GM12891 (cell line): ENCODE measurements around the gene MARCHF3.

Source experiments
- DNase-seq: peaks from one replicate; pipeline ENCODE4 v3.0.0; 2011; ENCODE audit warnings: low spot score; ENCODE audit not compliant: insufficient read length
- FAIRE-seq: peaks from 2 replicates; lab custom pipeline; 2011; peaks lifted over from hg19 to GRCh38; lab: Jason Lieb, UNC
- PAX5 ChIP-seq: IDR thresholded peaks from 2 replicates; pipeline ENCODE4 v1.6.1; 2011; ENCODE audit warnings: low read length, moderate library complexity, mild to moderate bottlenecking; ENCODE audit not compliant: insufficient read depth, severe bottlenecking
- POLR2A ChIP-seq: IDR thresholded peaks from 2 replicates; pipeline ENCODE4 v1.6.1; 2011; ENCODE audit warnings: low read depth, low read length, control low read depth
- POLR2AphosphoS5 ChIP-seq: IDR thresholded peaks from 2 replicates; pipeline ENCODE4 v1.6.1; 2011; ENCODE audit warnings: low read depth, low read length, control low read depth
- POU2F2 ChIP-seq: IDR thresholded peaks from 2 replicates; pipeline ENCODE4 v1.6.1; 2011; ENCODE audit warnings: low read depth, mild to moderate bottlenecking, control low read depth, low read length, moderate library complexity
- SPI1 ChIP-seq: IDR thresholded peaks from 2 replicates; pipeline ENCODE4 v1.6.1; 2011; ENCODE audit warnings: low read depth, low read length, control low read depth
- TAF1 ChIP-seq: IDR thresholded peaks from 2 replicates; pipeline ENCODE4 v1.6.1; 2011; ENCODE audit warnings: low read depth, low read length, control low read depth

Gene MARCHF3

DNA sequence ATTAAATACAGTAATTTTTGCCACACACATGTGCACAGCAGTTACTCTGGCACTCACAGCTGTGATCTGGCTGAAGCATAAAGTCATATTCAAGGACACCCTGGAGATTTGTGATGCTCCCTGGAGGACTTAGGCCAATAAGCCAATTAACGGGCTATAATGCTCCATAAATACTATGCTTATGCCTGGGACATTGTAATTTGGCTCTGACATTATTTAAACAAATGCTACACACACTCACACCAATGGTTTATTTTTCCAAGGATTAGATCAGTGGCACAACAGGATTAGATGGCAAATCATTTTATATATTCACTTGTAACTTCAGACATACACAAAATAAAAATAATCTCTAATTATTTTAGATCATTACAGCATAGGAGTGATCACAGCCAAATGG lies 142.2 kb downstream of the MARCHF3 start:
- TF ChIP-seq POLR2AphosphoS5 (no peak), SPI1 (no peak), PAX5 (no peak), POLR2A (no peak), POU2F2 (no peak), TAF1 (no peak)
- FAIRE-seq (no peak), DNase-seq (no peak)

- FAIRE-seq (no peak), DNase-seq (no peak)
- TF ChIP-seq TAF1: no peak
- TF ChIP-seq POLR2AphosphoS5: no peak
- TF ChIP-seq SPI1: no peak
These were observed 146.0 kb downstream of the MARCHF3 start for GRCh38 chr5:126884269-126884819.

DNA sequence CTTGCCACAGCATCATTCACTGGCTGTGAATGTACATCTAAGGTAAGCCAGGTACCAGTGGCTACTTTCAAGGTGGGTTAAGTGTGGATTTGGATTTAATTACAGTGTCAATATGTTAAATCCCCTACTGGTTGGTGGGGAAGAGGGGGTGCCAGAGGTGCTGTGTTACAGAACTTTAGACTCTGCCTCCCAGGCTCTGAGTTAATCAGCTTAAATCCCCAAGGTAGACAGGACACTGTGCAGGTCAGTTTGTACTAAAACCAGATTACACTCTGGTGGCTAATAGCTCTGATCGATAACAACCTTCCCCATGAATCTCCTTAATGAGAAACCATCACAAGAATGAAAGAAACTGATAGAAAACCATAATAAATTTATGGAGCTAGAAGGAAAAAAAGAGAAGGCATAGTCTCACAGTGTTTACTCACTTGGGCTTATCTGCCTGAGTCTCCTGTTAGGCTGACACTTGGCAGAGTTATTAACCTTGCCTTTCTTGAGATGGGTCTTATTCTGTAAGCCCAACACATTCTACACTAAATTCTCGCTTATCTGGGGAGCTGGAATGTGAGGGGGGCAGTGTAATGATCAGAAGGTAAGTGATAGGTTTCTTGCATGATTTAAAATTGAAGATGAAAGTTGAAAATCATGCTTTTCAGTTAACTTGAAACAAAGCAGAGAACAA lies 146.7 kb downstream of the MARCHF3 start:
- FAIRE-seq: no peak

DNA sequence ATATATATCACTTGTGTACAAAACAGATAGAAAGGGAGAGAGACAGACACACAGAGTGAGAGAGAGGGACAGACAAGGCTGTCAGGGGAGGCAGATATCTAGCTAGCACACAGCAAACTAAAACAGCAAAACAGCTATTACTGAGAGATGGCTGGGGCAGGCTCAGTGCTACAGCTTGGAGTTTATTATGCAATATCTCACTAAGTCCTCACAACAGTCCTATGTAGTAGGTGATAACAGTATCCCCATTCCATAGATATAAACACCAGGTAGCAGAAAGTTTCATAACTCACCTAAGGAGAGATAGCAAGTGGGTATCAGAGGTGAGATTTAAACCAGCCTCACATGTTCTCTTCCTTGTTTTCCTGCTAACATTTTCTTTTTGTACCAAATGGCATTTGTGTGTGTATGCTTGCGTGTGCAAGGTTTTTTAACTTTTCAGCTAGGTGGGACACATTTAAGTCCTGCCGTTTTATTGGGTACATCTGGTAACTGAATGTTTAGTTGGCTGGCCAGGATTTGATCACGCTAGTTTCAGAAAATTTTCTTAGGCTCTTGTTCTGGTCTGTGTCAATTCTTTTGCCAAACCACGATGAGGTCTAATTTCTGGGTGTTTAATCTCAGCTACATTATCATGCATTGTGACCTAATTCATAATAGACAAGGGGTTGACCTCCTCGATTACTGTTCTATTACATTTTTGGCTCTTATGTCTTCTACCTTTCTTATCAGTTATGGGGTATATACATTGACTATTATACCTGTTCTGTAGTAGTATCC lies 148.3 kb downstream of the MARCHF3 start:
- FAIRE-seq (no peak), DNase-seq (no peak)
- TF ChIP-seq POLR2AphosphoS5 (no peak), SPI1 (no peak), PAX5 (no peak), POU2F2 (no peak), TAF1 (no peak), POLR2A (no peak)

More for the DNA sequence above, 146.7 kb downstream of the MARCHF3 start:
- no peak for TF ChIP-seq PAX5
- no peak for TF ChIP-seq POLR2A
- TF ChIP-seq SPI1: no peak
- no peak for TF ChIP-seq POLR2AphosphoS5
- TF ChIP-seq TAF1: no peak
- no peak for TF ChIP-seq POU2F2
- DNase-seq: no peak

DNA sequence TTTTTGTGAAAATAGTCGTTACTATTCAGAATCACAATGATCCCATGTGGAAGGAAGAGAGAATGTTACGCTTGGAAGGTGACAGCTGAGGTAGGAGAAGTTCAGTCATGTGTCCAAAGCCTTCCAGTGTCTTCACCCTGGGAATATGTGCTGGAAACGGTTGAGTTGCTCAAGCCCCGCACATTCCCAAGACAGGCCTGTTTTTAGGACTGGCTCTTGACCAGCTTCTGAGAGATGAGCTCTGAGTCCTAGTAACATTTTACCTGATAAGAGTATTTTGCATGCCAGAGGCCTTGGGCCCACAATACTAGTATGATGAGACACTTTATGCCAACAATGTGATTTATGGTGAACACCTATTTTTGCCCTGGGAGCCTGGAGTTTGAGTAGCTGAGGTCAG lies 151.7 kb downstream of the MARCHF3 start:
- no peak for FAIRE-seq
- DNase-seq: no peak

DNA sequence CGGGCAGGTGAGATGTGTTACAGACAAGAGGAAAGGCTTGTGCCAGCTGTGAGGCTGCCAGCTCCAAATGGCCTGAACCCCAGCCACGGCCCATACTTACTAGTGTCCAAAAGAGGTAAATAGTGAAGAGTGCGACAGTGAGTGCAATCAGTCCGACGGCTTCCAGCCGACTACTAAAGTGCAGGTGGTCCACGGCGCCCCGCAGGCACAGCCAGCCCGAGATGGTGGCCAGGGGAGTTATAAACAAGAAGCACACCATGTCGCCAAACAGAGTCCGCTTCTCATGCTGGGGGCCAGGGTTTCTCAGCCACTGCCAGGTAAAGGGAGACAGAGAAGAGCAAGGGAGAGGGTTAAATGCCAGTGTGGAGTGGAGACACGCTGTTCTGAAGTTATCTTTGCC lies 152.3 kb downstream of the MARCHF3 start:
- TF ChIP-seq POLR2AphosphoS5 (no peak), POU2F2 (no peak), SPI1 (no peak), PAX5 (no peak), TAF1 (no peak), POLR2A (no peak)
- FAIRE-seq: no peak
- DNase-seq: no peak

More for the DNA sequence above, 151.7 kb downstream of the MARCHF3 start:
- TF ChIP-seq POLR2AphosphoS5: no peak
- TF ChIP-seq POU2F2: no peak
- TF ChIP-seq POLR2A: no peak
- no peak for TF ChIP-seq SPI1
- TF ChIP-seq TAF1: no peak
- TF ChIP-seq PAX5: no peak

GRCh38 chr5:126877602-126878001 lies 152.8 kb downstream of the MARCHF3 start:
- DNase-seq (no peak), FAIRE-seq (no peak)
- TF ChIP-seq POU2F2: no peak
- TF ChIP-seq PAX5: no peak
- no peak for TF ChIP-seq TAF1
- TF ChIP-seq POLR2A: no peak
- TF ChIP-seq SPI1: no peak
- TF ChIP-seq POLR2AphosphoS5: no peak

- TF ChIP-seq POU2F2: no peak
- no peak for TF ChIP-seq PAX5
- no peak for TF ChIP-seq SPI1
- TF ChIP-seq TAF1: no peak
- no peak for TF ChIP-seq POLR2AphosphoS5
- no peak for TF ChIP-seq POLR2A
- DNase-seq (no peak), FAIRE-seq (no peak)
These were observed 155.0 kb downstream of the MARCHF3 start for GRCh38 chr5:126875303-126875785.

- TF ChIP-seq PAX5: no peak
- TF ChIP-seq SPI1: no peak
- no peak for TF ChIP-seq POLR2AphosphoS5
- no peak for TF ChIP-seq TAF1
- no peak for TF ChIP-seq POLR2A
- no peak for TF ChIP-seq POU2F2
- FAIRE-seq (no peak), DNase-seq (no peak)
These were observed 157.6 kb downstream of the MARCHF3 start for GRCh38 chr5:126872561-126873354.
